HepG2 (cell line): Measurements from ENCODE around the gene PSMA7. TPM values are rescaled to one million over a fixed set of nuclear protein-coding genes. Genes with fewer than 3 reads are reported as not detected.

Source experiments
- AKAP8 ChIP-seq: sonication (generic); formaldehyde crosslinking; IDR thresholded peaks from 2 replicates; pipeline ENCODE4 v1.5.1; 2020; ENCODE audit warnings: mild to moderate bottlenecking, missing genetic modification reagents
- HNRNPK ChIP-seq: fragments of 200-400 bp; formaldehyde crosslinking; IDR thresholded peaks from 2 replicates; pipeline ENCODE4 v1.6.1; 2018; ENCODE audit warnings: low read length, low read depth, moderate library complexity, mild to moderate bottlenecking; ENCODE audit not compliant: poor library complexity, severe bottlenecking
- HOXD1 ChIP-seq: sonication (generic); formaldehyde crosslinking; IDR thresholded peaks from 2 replicates; pipeline ENCODE4 v1.5.0; 2020; ENCODE audit warnings: missing genetic modification reagents
- JARID2 ChIP-seq: sonication (generic); formaldehyde crosslinking; IDR thresholded peaks from 2 replicates; pipeline ENCODE4 v1.8.1; 2023; ENCODE audit warnings: missing genetic modification reagents, inconsistent platforms; ENCODE audit not compliant: insufficient replicate concordance
- NFE2L1 ChIP-seq: sonication (generic); formaldehyde crosslinking; IDR thresholded peaks from 2 replicates; pipeline ENCODE4 v1.4.0; 2020; ENCODE audit warnings: missing genetic modification reagents, mild to moderate bottlenecking, borderline replicate concordance
- NR1H2 ChIP-seq: sonication (generic); formaldehyde crosslinking; IDR thresholded peaks from 2 replicates; pipeline ENCODE4 v1.8.1; 2022; ENCODE audit warnings: low read depth, missing genetic modification reagents, borderline replicate concordance
- TFDP1 ChIP-seq: IDR thresholded peaks from 2 replicates; pipeline ENCODE4 v1.6.1; 2016; ENCODE audit warnings: missing compliant biosample characterization, missing genetic modification reagents, borderline replicate concordance
- YEATS4 ChIP-seq: sonication (generic); formaldehyde crosslinking; IDR thresholded peaks from 2 replicates; pipeline ENCODE4 v1.4.0; 2020; ENCODE audit warnings: missing genetic modification reagents, borderline replicate concordance
- ZBTB37 ChIP-seq: sonication (generic); formaldehyde crosslinking; IDR thresholded peaks from 2 replicates; pipeline ENCODE4 v1.4.0; 2020; ENCODE audit warnings: mild to moderate bottlenecking, missing genetic modification reagents
- ZMAT3 ChIP-seq: sonication (generic); formaldehyde crosslinking; conservative IDR thresholded peaks from 2 replicates; pipeline ENCODE4 v1.7.0; 2021; ENCODE audit warnings: missing genetic modification reagents
- ZNF354B ChIP-seq: sonication (generic); formaldehyde crosslinking; IDR thresholded peaks from 2 replicates; pipeline ENCODE4 v1.8.0; 2022; ENCODE audit warnings: mild to moderate bottlenecking, missing genetic modification reagents
- ZNF407 ChIP-seq: sonication (generic); formaldehyde crosslinking; IDR thresholded peaks from one replicate; pipeline ENCODE4 v1.5.1; 2020; ENCODE audit warnings: mild to moderate bottlenecking, missing genetic modification reagents; ENCODE audit errors: not compliant biosample characterization
- polyA plus RNA-seq, 8 experiments: library from polyadenylated mRNA; depleted of rRNA in 3 of 8; stranded (reverse) in 7 of 8; unstranded in 1 of 8; fragments of >200 nt; fragmentation: Illumina TruSeq in 4 of 8; extraction: Trizol in 4 of 8; gene quantifications; 2 replicates each; pipeline versions ENCODE4 v1.2.1 to v1.2.3, GENCODE V29; 2011 to 2016; ENCODE audit warnings: low read depth in 4 of 8, missing spikeins in 1 of 8, mixed read lengths in 1 of 8; ENCODE audit not compliant: insufficient read depth in 1 of 8
- total RNA-seq, 5 experiments: library from RNA; depleted of rRNA; stranded (reverse); fragments of >200 nt; fragmentation: Illumina TruSeq; extraction: Trizol; gene quantifications; 2 replicates each; pipeline ENCODE4 v1.2.3, GENCODE V29; 2016; ENCODE audit warnings: low read depth in 1 of 5
- TF ChIP-seq, protein P1 (sequence below): sonication (generic); formaldehyde crosslinking; IDR thresholded peaks from 2 replicates; pipeline ENCODE4 v1.4.0; 2020; ENCODE audit warnings: missing genetic modification reagents
- TF ChIP-seq, protein P2 (sequence below): sonication (generic); formaldehyde crosslinking; conservative IDR thresholded peaks from 2 replicates; pipeline ENCODE4 v1.5.0; 2020; ENCODE audit warnings: missing genetic modification reagents

Gene PSMA7
- total and polyA plus RNA-seq, 2 of the 13 experiments (the other 11 are each of a cell fraction or from before 2014, with no cell fraction given), result 531 to 631 TPM

- TF ChIP-seq ZMAT3 (CRISPR knock-in tag) (no peak), ZNF407 (no peak), NFE2L1 (CRISPR knock-in tag) (peak; percentile 63; the same call in 1 of the 2 replicates), HNRNPK (no peak), ZNF354B (no peak), AKAP8 (CRISPR knock-in tag) (no peak), HOXD1 (CRISPR knock-in tag) (no peak; the same call in 1 of the 2 replicates), TFDP1 (no peak), YEATS4 (no peak), ZBTB37 (no peak), JARID2 (CRISPR knock-in tag) (no peak), NR1H2 (no peak)
- TF ChIP-seq, protein P1, sequence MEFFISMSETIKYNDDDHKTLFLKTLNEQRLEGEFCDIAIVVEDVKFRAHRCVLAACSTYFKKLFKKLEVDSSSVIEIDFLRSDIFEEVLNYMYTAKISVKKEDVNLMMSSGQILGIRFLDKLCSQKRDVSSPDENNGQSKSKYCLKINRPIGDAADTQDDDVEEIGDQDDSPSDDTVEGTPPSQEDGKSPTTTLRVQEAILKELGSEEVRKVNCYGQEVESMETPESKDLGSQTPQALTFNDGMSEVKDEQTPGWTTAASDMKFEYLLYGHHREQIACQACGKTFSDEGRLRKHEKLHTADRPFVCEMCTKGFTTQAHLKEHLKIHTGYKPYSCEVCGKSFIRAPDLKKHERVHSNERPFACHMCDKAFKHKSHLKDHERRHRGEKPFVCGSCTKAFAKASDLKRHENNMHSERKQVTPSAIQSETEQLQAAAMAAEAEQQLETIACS, result no peak
- TF ChIP-seq, protein P2, sequence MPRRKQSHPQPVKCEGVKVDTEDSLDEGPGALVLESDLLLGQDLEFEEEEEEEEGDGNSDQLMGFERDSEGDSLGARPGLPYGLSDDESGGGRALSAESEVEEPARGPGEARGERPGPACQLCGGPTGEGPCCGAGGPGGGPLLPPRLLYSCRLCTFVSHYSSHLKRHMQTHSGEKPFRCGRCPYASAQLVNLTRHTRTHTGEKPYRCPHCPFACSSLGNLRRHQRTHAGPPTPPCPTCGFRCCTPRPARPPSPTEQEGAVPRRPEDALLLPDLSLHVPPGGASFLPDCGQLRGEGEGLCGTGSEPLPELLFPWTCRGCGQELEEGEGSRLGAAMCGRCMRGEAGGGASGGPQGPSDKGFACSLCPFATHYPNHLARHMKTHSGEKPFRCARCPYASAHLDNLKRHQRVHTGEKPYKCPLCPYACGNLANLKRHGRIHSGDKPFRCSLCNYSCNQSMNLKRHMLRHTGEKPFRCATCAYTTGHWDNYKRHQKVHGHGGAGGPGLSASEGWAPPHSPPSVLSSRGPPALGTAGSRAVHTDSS (CRISPR knock-in tag), result no peak
These were observed 19.6 kb downstream of the PSMA7 start (continued) for GRCh38 chr20:62123450-62124118.
